ENCODE results near the gene PIEZO1. TPM values are rescaled to one million over a fixed set of nuclear protein-coding genes. Genes with fewer than 3 reads are reported as not detected.
"Not testable (repeated sequence)": the region's sequence is repeated elsewhere in the genome, so short reads cannot be mapped to it uniquely, and the experiment has no call there.

PIEZO1 gene
- total RNA-seq, 1 experiment from 2014 or later, result 226 TPM

GRCh38 chr16:88673716-88674379 lies 111.2 kb downstream of the PIEZO1 start:
- no peak for DNase-seq (ENCODE audit: low spot score)

- DNase-seq (ENCODE audit: low spot score), result no peak
These were observed 112.2 kb downstream of the PIEZO1 start for GRCh38 chr16:88672776-88673175.

- DNase-seq (ENCODE audit: low spot score), result no peak
These were observed 113.2 kb downstream of the PIEZO1 start for GRCh38 chr16:88671806-88672205.

GRCh38 chr16:88669980-88670379 lies 115.0 kb downstream of the PIEZO1 start:
- no peak for DNase-seq (ENCODE audit: low spot score)

GRCh38 chr16:88669493-88669892 lies 115.5 kb downstream of the PIEZO1 start:
- DNase-seq (ENCODE audit: low spot score), result not testable (repeated sequence)

- no peak for DNase-seq (ENCODE audit: low spot score)
These were observed 117.6 kb downstream of the PIEZO1 start for GRCh38 chr16:88667461-88667860.

GRCh38 chr16:88665570-88665969 lies 119.5 kb downstream of the PIEZO1 start:
- DNase-seq (ENCODE audit: low spot score), result no peak

Other genes with a start within 250 kb of the PIEZO1 start
- gene ZC3H18, start 214.8 kb downstream of the PIEZO1 start, total RNA-seq (2014; rRNA removed; shearing (Covaris generic)), result 17.7 and 18.3 TPM in 2 replicates
- not detected in 2 replicates for gene IL17C, start 146.6 kb downstream of the PIEZO1 start, total RNA-seq (2014; rRNA removed; shearing (Covaris generic))
- gene CYBA, start 134.2 kb downstream of the PIEZO1 start, total RNA-seq (2014; rRNA removed; shearing (Covaris generic)), result 0.19 TPM in 1 of 2 replicates, not detected in the other
- 53.8 and 56.3 TPM in 2 replicates for gene MVD, start 122.1 kb downstream of the PIEZO1 start, total RNA-seq (2014; rRNA removed; shearing (Covaris generic))
- gene SNAI3, start 98.7 kb downstream of the PIEZO1 start, total RNA-seq (2014; rRNA removed; shearing (Covaris generic)), result not detected in 2 replicates
- gene RNF166, start 78.8 kb downstream of the PIEZO1 start, total RNA-seq (2014; rRNA removed; shearing (Covaris generic)), result 43.6 and 51.2 TPM in 2 replicates
- gene CTU2, start 78.7 kb downstream of the PIEZO1 start, total RNA-seq (2014; rRNA removed; shearing (Covaris generic)), result 20.5 and 21.2 TPM in 2 replicates
- 29.3 and 39.2 TPM in 2 replicates for gene CDT1, start 18.6 kb upstream of the PIEZO1 start, total RNA-seq (2014; rRNA removed; shearing (Covaris generic))
- gene APRT, start 26.7 kb upstream of the PIEZO1 start, total RNA-seq (2014; rRNA removed; shearing (Covaris generic)), result 255 and 258 TPM in 2 replicates
- gene GALNS, start 71.7 kb upstream of the PIEZO1 start, total RNA-seq (2014; rRNA removed; shearing (Covaris generic)), result 25.8 and 34.3 TPM in 2 replicates
- 52.9 and 78.8 TPM in 2 replicates for gene TRAPPC2L, start 71.9 kb upstream of the PIEZO1 start, total RNA-seq (2014; rRNA removed; shearing (Covaris generic))
- gene PABPN1L, start 81.4 kb upstream of the PIEZO1 start, total RNA-seq (2014; rRNA removed; shearing (Covaris generic)), result not detected in 2 replicates
- gene CBFA2T3, start 192.0 kb upstream of the PIEZO1 start, total RNA-seq (2014; rRNA removed; shearing (Covaris generic)), result 0.05 TPM in 1 of 2 replicates, not detected in the other